Adrenal gland (tissue), 12 donors: ENCODE measurements around the gene HSD3B2. TPM values are rescaled to one million over a fixed set of nuclear protein-coding genes. Genes with fewer than 3 reads are reported as not detected.

Experiments used
- DNase-seq, 7 donors: peaks; one replicate each; pipeline ENCODE4 v3.0.0-alpha.2; 2019 to 2020
- H3K27ac ChIP-seq, 5 donors: fragments of 200-600 bp; sonication (generic) in 4 of 5; 1 replicate in 3 of 5; 2 replicates in 2 of 5; pipeline versions ENCODE4 v1.5.1 to v1.8.0; 2016 to 2020; ENCODE audit warnings: mild to moderate bottlenecking in 1 of 5
- H3K27me3 ChIP-seq: fragments of 200-600 bp; 2 replicates; pipeline ENCODE4 v1.8.0; 2021
- H3K36me3 ChIP-seq, 2 donors: fragments of 200-600 bp; replicated peaks in 1 of 2; 1 replicate in 1 of 2; 2 replicates in 1 of 2; pipeline versions ENCODE4 v1.5.1 to v1.8.0; 2018 to 2022
- H3K4me1 ChIP-seq, 2 donors: fragments of 200-600 bp; replicated peaks in 1 of 2; 1 replicate in 1 of 2; 2 replicates in 1 of 2; pipeline versions ENCODE4 v1.5.1 to v1.8.0; 2018 to 2021
- H3K4me3 ChIP-seq, 4 donors: fragments of 200-600 bp; sonication (generic) in 3 of 4; one replicate each; pipeline ENCODE4 v1.5.1; 2016 to 2018
- H3K9me3 ChIP-seq, 3 donors: fragments of 200-600 bp; sonication (generic) in 1 of 3; replicated peaks in 1 of 3; 1 replicate in 2 of 3; 2 replicates in 1 of 3; pipeline versions ENCODE4 v1.5.1 to v1.8.0; 2016 to 2021
- CTCF ChIP-seq, 6 experiments: fragments of 450-650 bp in 4 of 6; fragments of 200-600 bp in 2 of 6; sonication (generic) in 1 of 6; IDR thresholded peaks; 1 replicate in 5 of 6; 2 replicates in 1 of 6; pipeline versions ENCODE4 v1.5.1 to v1.8.0; 2016 to 2021; ENCODE audit warnings: antibody characterized with exemption in 6 of 6, mild to moderate bottlenecking in 2 of 6, moderate library complexity in 1 of 6
- POLR2A ChIP-seq, 2 donors: fragments of 450-650 bp; IDR thresholded peaks; one replicate each; pipeline ENCODE4 v1.6.1; 2017; ENCODE audit warnings: antibody characterized with exemption in 2 of 2, mild to moderate bottlenecking in 2 of 2, moderate library complexity in 1 of 2
- WGBS, 4 donors: extraction: QIAGEN DNeasy Blood & Tissue Kit in 2 of 4; methylation state at CpG; one replicate each; pipeline versions ENCODE4 v1.1.5 to v1.1.7; 2013 to 2017; 5-methylcytosine and 5-hydroxymethylcytosine counted together
- intact Hi-C, 2 donors: fragments of 100-400 bp; cut with DNase I; formaldehyde crosslinking; loops; one replicate each; pipeline versions ENCODE4 v1.14.1 to v1.15.0; 2022 to 2023
- polyA plus RNA-seq, 3 donors: library from polyadenylated mRNA; stranded (reverse); fragments of 200-250 nt in 2 of 3; fragments of 350-450 nt in 1 of 3; fragmentation: Illumina TruSeq in 1 of 3; extraction: RNeasy Lipid Tissue Mini Kit (QIAGEN cat#74804) in 1 of 3; gene quantifications; one replicate each; pipeline ENCODE4 v1.2.3, GENCODE V29; 2013 to 2014
- total RNA-seq, 9 donors: library from RNA; depleted of rRNA in 4 of 9; stranded (reverse); fragments of >200 nt in 4 of 9; fragments of 120-200 nt in 1 of 9; fragmentation: NEBNext Ultra II Directional in 1 of 9; extraction: Animal tissue kit (Norgen Biotek cat#: 25700) in 1 of 9; gene quantifications; one replicate each; pipeline versions ENCODE4 v1.1.0 to v1.2.4, GENCODE V29; 2013 to 2023
- donor health status: healthy with polysubstance abuse.
- donor health status: Bipolar disorder and iron deficiency.
- donor health status: DM: yes; HTN: yes; CAD: no.
- donor health status: DM: no; HTN: no; CAD: no.
- donor health status: DM: no; HTN: no; CAD: no.
- donor health status: DM: yes; HTN: yes; CAD: no.

Gene HSD3B2
- total and polyA plus RNA-seq, 12 donors = 6.7 to 14,693 (median 1,985) TPM

GRCh38 chr1:119467857-119468668 lies 53.1 kb downstream of the HSD3B2 start:
- intact Hi-C loops = no loop called here
- Histone ChIP-seq H3K27ac (no peak overlapping the region), H3K27me3 (no peaks in the 10 kb centered on the region), H3K4me1 (peaks cover 3 to 8% of the 10 kb centered on the region in 2 donors), H3K4me3 (no peak overlapping the region), H3K36me3 (no peaks in the 10 kb centered on the region), H3K9me3 (no peaks in the 10 kb centered on the region)
- DNase-seq = peak in 1 of 7 donors; percentile 33
- WGBS, 4 donors = 21 to 50% (median 37%) methylated on average over 4 of the region's 4 CpGs
- TF ChIP-seq CTCF (IDR thresholded peaks at IDR 0.05) (no peak), POLR2A (IDR thresholded peaks at IDR 0.05) (no peak)

GRCh38 chr1:119469741-119470140 lies 54.8 kb downstream of the HSD3B2 start:
- Histone ChIP-seq H3K4me1 (peaks cover 8% of the 10 kb centered on the region in 2 donors), H3K4me3 (no peak overlapping the region), H3K27me3 (no peaks in the 10 kb centered on the region), H3K27ac (no peak overlapping the region), H3K9me3 (no peaks in the 10 kb centered on the region), H3K36me3 (no peaks in the 10 kb centered on the region)
- 68 to 95% (median 80%) methylated on average over 1 of the region's 1 CpG for WGBS, 4 donors
- intact Hi-C loops = loop anchor here in 1 of 2 donors (10.0 kb wide), 1 partner anchor 75 kb away; no protein-coding TSS in a partner anchor
- no peak for DNase-seq
- no peak for TF ChIP-seq POLR2A (IDR thresholded peaks at IDR 0.05)
- TF ChIP-seq CTCF (IDR thresholded peaks at IDR 0.05) = no peak

- no peak overlapping the region for H3K4me3 ChIP-seq
- H3K36me3 ChIP-seq = no peaks in the 10 kb centered on the region
- H3K4me1 ChIP-seq = peaks cover 8% of the 10 kb centered on the region in 2 donors
- intact Hi-C loops = loop anchor here in 1 of 2 donors (10.0 kb wide), 1 partner anchor 74 kb away; no protein-coding TSS in a partner anchor
- no peak for TF ChIP-seq POLR2A (IDR thresholded peaks at IDR 0.05)
- H3K27me3 ChIP-seq = no peaks in the 10 kb centered on the region
- H3K9me3 ChIP-seq = no peaks in the 10 kb centered on the region
- DNase-seq = no peak
- WGBS, 4 donors = 87 to 96% (median 95%) methylated on average over 3 of the region's 3 CpGs
- no peak overlapping the region for H3K27ac ChIP-seq
Measured at GRCh38 chr1:119470377-119470776, 55.4 kb downstream of the HSD3B2 start.

- Histone ChIP-seq H3K4me3 (no peak overlapping the region), H3K27me3 (no peaks in the 10 kb centered on the region), H3K27ac (no peak overlapping the region), H3K9me3 (no peaks in the 10 kb centered on the region), H3K4me1 (peaks cover 8% of the 10 kb centered on the region in 2 donors), H3K36me3 (no peaks in the 10 kb centered on the region)
- intact Hi-C loops = loop anchor here in 1 of 2 donors (10.0 kb wide), 1 partner anchor 74 kb away; no protein-coding TSS in a partner anchor
- TF ChIP-seq CTCF (IDR thresholded peaks at IDR 0.05) = no peak
- TF ChIP-seq POLR2A (IDR thresholded peaks at IDR 0.05) = no peak
- WGBS, 4 donors = 86 to 95% (median 94%) methylated on average over 7 of the region's 7 CpGs
- no peak for DNase-seq
Measured at GRCh38 chr1:119470958-119471357, 56.0 kb downstream of the HSD3B2 start.
